GM12873 (cell line): Measurements from ENCODE around the gene GLTPD2.

Experiments used
- CTCF ChIP-seq: IDR thresholded peaks from 2 replicates; pipeline ENCODE4 v1.5.1; 2012; ENCODE audit warnings: low read depth, mild to moderate bottlenecking, moderate library complexity, low read length, control low read depth; ENCODE audit not compliant: insufficient read depth; ENCODE audit errors: missing control alignments

Gene GLTPD2

GRCh38 chr17:4788159-4788806, 481 bp upstream of the GLTPD2 start:
- no peak for TF ChIP-seq CTCF

- no peak for TF ChIP-seq CTCF
Observed at GRCh38 chr17:4789701-4789950, 862 bp downstream of the GLTPD2 start.

- peak; percentile 78 for TF ChIP-seq CTCF
Observed at GRCh38 chr17:4789951-4790704, 1.4 kb downstream of the GLTPD2 start.

GRCh38 chr17:4790705-4791088, 1.9 kb downstream of the GLTPD2 start:
- TF ChIP-seq CTCF: no peak

GRCh38 chr17:4795168-4795567, 6.4 kb downstream of the GLTPD2 start:
- TF ChIP-seq CTCF: no peak

GRCh38 chr17:4796552-4796920, 7.8 kb downstream of the GLTPD2 start:
- no peak for TF ChIP-seq CTCF

- TF ChIP-seq CTCF: no peak
Observed at GRCh38 chr17:4800462-4801196, 11.9 kb downstream of the GLTPD2 start.
